Upper lobe of left lung (tissue), 4 donors: ENCODE data around the gene LGI4.

Source experiments
- CTCF ChIP-seq, 6 experiments: fragments of 450-650 bp in 4 of 6; fragments of 200-600 bp in 2 of 6; sonication (generic) in 2 of 6; IDR thresholded peaks; one replicate each; pipeline ENCODE4 v1.5.1; 2016 to 2019; ENCODE audit warnings: antibody characterized with exemption in 6 of 6
- POLR2A ChIP-seq, 4 donors: fragments of 450-650 bp; IDR thresholded peaks; one replicate each; pipeline ENCODE4 v1.5.1; 2016 to 2017; ENCODE audit warnings: antibody characterized with exemption in 4 of 4, mild to moderate bottlenecking in 2 of 4
- POLR2AphosphoS5 ChIP-seq, 2 donors: sonication (generic); formaldehyde crosslinking; IDR thresholded peaks; one replicate each; pipeline ENCODE4 v1.5.1; 2017; ENCODE audit warnings: antibody characterized with exemption in 2 of 2

GRCh38 chr19:35141837-35142605, 7.2 kb upstream of the LGI4 start:
- no peak for TF ChIP-seq POLR2A (IDR thresholded peaks at IDR 0.05)
- no peak for TF ChIP-seq CTCF (IDR thresholded peaks at IDR 0.05)
- no peak for TF ChIP-seq POLR2AphosphoS5 (IDR thresholded peaks at IDR 0.05)
